GM10266 (cell line): ENCODE measurements around the gene INPP4B.

Source experiments
- DNase-seq: peaks from one replicate; pipeline ENCODE4 v3.0.0; 2012; ENCODE audit errors: extremely low spot score
- TF ChIP-seq, protein P1 (sequence below): IDR thresholded peaks from 2 replicates; pipeline ENCODE4 v1.5.1; 2012; ENCODE audit warnings: mild to moderate bottlenecking, low read depth; ENCODE audit not compliant: control insufficient read depth, insufficient read depth; ENCODE audit errors: missing control alignments

The INPP4B gene

DNA sequence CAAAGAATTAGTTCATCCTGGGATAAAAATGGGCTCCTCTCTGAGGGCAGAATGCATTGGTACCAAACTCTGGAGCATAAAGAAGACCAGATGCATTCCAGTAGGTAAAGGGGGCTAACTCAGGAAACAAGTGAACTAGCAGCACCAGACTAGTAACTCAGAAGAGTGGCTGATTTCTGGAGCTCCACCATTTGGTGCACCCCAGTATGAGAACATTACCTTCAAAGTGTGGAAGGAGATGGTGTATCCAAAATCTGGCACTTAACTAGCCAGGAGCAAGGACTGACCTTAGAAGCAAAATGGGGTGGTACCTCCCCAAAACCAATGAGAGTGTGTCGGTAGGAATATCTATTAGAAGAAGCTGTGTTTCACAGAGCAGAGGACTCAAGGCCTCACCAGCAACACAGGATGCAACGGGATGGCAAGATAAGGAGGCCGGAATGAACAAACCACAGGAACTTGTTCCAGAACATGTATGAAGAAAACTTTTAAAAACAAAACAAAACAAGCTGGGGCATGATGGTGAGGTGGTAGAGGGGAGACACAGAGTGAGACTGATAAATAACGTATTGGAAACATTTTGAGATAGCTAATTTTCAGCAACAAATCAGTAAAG, 142.3 kb downstream of the INPP4B start:
- TF ChIP-seq, protein P1, sequence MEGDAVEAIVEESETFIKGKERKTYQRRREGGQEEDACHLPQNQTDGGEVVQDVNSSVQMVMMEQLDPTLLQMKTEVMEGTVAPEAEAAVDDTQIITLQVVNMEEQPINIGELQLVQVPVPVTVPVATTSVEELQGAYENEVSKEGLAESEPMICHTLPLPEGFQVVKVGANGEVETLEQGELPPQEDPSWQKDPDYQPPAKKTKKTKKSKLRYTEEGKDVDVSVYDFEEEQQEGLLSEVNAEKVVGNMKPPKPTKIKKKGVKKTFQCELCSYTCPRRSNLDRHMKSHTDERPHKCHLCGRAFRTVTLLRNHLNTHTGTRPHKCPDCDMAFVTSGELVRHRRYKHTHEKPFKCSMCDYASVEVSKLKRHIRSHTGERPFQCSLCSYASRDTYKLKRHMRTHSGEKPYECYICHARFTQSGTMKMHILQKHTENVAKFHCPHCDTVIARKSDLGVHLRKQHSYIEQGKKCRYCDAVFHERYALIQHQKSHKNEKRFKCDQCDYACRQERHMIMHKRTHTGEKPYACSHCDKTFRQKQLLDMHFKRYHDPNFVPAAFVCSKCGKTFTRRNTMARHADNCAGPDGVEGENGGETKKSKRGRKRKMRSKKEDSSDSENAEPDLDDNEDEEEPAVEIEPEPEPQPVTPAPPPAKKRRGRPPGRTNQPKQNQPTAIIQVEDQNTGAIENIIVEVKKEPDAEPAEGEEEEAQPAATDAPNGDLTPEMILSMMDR: no peak
- DNase-seq: no peak

DNA sequence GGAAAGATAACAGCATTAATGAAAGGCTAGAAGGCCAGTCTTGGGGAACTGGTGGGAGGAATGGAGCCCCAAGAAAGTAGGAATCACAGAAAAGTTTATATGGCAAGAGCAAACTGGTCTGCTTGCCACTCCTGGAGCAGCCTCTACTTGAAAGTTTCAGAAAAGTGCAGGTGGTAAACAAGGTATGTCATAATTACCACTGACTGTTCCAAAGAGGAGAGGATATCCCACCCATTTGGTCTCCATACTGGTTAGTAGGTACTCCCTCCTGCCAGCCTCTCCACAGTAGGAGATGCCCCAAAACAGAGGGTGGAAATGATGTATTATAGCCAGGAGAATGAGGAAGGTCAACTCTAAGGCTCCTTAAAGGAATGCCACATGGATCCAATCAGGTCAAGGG, 145.1 kb downstream of the INPP4B start:
- TF ChIP-seq, protein P1: no peak
- no peak for DNase-seq

DNA sequence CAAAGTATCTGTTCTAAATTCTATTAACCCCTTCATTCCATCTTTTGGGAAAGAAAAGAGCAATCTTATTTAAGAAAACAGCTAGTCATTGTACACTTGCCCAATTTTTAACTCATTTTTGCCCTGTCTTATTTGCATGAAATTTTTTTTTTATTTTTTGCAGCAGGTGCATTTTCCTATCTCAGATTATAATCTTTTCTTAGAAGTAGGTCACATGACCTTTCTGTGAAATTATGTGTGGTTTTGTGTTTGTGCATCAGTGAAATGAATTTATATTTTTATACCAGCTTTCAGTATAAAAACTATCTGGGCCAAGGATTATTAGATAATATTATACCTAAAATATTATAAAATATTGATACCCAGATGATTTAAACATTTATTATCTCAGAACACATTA, 145.6 kb downstream of the INPP4B start:
- TF ChIP-seq, protein P1: no peak

DNA sequence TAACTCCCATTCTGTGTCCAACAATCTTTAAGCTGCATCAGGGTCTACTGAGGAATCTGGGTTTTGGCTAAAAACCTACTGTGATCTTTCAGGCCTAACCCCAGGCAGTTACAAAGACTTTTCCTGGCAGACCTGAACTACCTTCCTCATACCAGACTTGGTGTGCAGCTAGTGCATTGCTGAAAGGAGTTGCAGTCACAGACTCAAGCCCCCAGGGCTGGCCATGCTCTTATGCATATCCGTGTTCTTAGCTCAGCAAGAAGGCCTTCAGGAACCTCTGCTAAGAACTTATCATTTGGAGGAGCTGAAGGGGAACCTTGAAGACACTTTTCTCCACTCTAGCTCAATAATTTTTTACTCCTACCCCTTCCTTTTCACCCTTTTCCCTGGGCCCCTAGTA, 147.5 kb downstream of the INPP4B start:
- no peak for DNase-seq
- TF ChIP-seq, protein P1: no peak

More for the DNA sequence above, 145.6 kb downstream of the INPP4B start:
- no peak for DNase-seq

DNA sequence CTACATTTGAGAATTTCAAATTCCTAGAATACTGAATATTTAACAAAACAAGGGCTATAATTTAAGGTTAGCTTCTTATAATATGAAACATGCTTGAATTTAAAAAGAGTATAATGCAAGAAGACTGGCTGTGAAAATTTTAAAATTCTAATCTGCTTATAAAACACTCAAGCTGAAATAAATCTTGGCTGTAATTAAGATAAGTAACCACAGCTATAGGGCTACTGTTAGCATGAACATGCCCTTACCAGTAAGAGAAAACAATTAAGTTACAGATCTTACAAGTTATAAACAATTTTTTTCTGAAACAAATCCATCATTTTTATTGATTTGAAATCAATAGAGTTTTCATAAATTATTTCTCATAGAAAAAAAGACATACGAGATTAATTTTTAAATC, 148.2 kb downstream of the INPP4B start:
- TF ChIP-seq, protein P1: no peak
- no peak for DNase-seq

DNA sequence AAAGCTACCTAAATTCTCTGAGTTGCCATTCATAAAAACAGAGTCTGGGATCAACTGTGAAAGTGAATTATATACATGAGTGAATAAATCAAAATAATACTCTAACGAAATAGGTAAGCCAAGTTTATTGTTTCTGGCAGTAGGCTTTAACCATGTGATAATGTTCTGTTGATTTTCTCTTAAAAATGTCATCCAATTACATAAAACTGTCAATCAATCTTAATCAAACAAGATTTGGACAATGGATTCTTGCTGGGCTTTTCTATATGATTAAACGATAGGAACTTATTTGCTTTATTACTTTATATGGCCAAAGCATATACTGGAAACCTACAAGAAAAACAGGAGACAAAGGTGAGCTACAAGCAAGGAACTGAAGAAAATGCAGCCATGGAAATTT, 148.8 kb downstream of the INPP4B start:
- no peak for DNase-seq
- TF ChIP-seq, protein P1: no peak

DNA sequence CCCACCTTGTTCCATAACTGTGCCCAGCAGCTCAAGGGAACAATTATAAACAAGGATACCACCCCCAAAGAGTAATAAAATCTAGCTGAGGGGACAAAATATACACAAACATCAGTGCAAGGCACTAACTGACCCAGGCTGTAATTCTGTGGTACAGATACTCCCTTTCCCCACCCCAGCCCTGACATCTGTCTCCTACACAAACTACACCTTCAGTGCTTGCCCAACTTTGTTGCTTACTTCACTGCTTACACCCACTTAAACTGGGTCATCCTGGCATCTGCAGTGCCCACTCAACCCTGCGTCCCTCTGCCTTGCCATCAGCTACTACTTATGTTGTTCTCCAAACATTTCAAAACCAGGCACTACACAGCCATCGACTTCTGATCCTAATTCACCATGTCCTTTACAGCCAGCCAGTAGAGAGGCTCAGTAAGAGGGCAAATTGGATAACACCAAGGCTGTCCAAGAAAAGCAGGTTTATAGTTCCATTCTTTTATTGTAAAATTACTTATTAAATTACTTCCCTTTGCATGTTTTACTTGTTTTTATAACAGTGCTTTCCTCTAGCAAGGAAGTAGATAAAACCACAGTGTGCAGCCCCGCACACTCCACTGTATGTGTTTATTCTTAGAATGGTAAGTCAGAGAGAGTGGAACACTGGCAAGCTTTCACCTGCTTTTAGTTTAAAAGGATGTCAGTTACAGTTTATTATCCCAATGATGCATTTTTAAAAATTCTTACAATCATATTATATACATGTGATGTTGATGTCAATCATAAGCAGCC, 149.6 kb downstream of the INPP4B start:
- no peak for DNase-seq
- TF ChIP-seq, protein P1: no peak
